ENCODE measurements around the gene NMUR2. TPM values are rescaled to one million over a fixed set of nuclear protein-coding genes. Genes with fewer than 3 reads are reported as not detected.

The NMUR2 gene
- total RNA-seq, 1 experiment from 2014 or later: not detected

DNA sequence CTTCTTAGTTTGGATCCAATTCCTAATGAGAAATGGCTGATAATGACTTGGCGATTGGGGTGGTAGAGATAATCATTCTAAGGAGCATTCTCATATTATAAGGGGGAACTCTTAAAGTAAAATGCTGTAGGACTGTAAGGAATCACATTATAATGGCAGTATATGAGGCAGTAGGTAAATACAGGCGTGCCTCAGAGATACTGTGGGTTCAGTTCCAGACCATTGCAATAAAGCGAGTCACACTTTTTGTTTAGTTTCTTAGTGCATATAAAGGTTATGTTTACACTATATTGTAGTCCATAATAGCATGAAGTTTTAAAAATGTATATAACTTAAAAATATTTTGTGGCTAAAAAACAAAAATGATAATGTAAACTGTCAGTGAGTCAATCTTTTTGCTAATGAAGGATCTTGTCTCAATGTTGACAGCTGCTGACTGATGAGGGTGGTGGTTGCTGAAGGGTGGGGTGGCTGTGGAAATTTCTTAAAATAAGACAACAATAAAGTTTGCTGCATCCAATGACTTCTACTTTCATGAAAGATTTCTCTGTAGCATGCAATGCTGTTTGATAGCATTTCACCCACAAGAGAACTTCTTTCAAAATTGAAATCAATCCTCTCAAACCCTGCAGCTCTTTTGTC lies 15.8 kb downstream of the NMUR2 start:
- POLR2A ChIA-PET (ENCODE audit: low non-redundant PET): no interaction called here
- Histone ChIP-seq H3K4me1 (ENCODE audit: insufficient read depth, low read length, poor library complexity, severe bottlenecking) (no peaks in the 10 kb centered on the region), H3K9me3 (ENCODE audit: low read depth, low read length, poor library complexity, severe bottlenecking) (no peaks in the 10 kb centered on the region), H3K27me3 (replicated peaks; ENCODE audit: insufficient read depth, low read depth, low read length, poor library complexity) (no peaks in the 10 kb centered on the region), H3K27ac (ENCODE audit: low read depth, low read length, poor library complexity, severe bottlenecking) (no peak overlapping the region), H3K36me3 (ENCODE audit: insufficient read depth, low read length, poor library complexity, severe bottlenecking) (no peaks in the 10 kb centered on the region), H3K4me3 (ENCODE audit: low read depth, low read length, poor library complexity, severe bottlenecking) (no peak overlapping the region)
- DNase-seq (ENCODE audit: low spot score): no peak
- intact Hi-C loops (cut with micrococcal nuclease; ENCODE audit: unreplicated experiment): no loop called here
- no TSS peak for BruUV-seq (replicated peaks)
- TF ChIP-seq, protein P1, sequence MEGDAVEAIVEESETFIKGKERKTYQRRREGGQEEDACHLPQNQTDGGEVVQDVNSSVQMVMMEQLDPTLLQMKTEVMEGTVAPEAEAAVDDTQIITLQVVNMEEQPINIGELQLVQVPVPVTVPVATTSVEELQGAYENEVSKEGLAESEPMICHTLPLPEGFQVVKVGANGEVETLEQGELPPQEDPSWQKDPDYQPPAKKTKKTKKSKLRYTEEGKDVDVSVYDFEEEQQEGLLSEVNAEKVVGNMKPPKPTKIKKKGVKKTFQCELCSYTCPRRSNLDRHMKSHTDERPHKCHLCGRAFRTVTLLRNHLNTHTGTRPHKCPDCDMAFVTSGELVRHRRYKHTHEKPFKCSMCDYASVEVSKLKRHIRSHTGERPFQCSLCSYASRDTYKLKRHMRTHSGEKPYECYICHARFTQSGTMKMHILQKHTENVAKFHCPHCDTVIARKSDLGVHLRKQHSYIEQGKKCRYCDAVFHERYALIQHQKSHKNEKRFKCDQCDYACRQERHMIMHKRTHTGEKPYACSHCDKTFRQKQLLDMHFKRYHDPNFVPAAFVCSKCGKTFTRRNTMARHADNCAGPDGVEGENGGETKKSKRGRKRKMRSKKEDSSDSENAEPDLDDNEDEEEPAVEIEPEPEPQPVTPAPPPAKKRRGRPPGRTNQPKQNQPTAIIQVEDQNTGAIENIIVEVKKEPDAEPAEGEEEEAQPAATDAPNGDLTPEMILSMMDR (conservative IDR thresholded peaks at IDR 0.05; ENCODE audit: low read depth, low read length): no peak
- no peak for TF ChIP-seq EZH2 (IDR thresholded peaks at IDR 0.05; ENCODE audit: borderline replicate concordance, low read depth, low read length, poor library complexity, severe bottlenecking)
- CTCF ChIA-PET: no interaction called here

DNA sequence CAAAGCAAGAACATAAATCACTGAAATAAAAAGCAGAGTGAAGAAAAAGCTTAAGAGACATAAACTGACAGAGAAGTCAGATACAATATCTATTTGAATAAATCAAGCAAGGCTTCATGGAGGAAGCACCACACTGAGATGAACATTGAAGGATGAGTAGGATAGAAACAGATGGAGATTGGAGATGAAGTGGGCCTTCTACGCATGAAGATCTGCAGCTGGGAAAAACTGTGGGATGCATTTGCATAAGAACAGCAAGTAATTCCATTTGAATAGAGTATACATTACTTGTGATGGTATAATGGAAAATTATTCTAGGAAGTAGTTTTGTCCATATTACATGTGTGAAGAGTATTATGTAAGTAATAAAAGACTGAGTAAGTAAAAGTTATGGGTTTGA lies 16.5 kb downstream of the NMUR2 start:
- H3K27ac ChIP-seq (ENCODE audit: low read depth, low read length, poor library complexity, severe bottlenecking): no peak overlapping the region
- no peak overlapping the region for H3K4me3 ChIP-seq (ENCODE audit: low read depth, low read length, poor library complexity, severe bottlenecking)
- intact Hi-C loops (cut with micrococcal nuclease; ENCODE audit: unreplicated experiment): no loop called here
- H3K27me3 ChIP-seq (replicated peaks; ENCODE audit: insufficient read depth, low read depth, low read length, poor library complexity): no peaks in the 10 kb centered on the region
- TF ChIP-seq, protein P1 (conservative IDR thresholded peaks at IDR 0.05; ENCODE audit: low read depth, low read length): no peak
- TF ChIP-seq EZH2 (IDR thresholded peaks at IDR 0.05; ENCODE audit: borderline replicate concordance, low read depth, low read length, poor library complexity, severe bottlenecking): no peak
- H3K36me3 ChIP-seq (ENCODE audit: insufficient read depth, low read length, poor library complexity, severe bottlenecking): no peaks in the 10 kb centered on the region
- no TSS peak for BruUV-seq (replicated peaks)
- POLR2A ChIA-PET (ENCODE audit: low non-redundant PET): no interaction called here
- no peaks in the 10 kb centered on the region for H3K9me3 ChIP-seq (ENCODE audit: low read depth, low read length, poor library complexity, severe bottlenecking)
- H3K4me1 ChIP-seq (ENCODE audit: insufficient read depth, low read length, poor library complexity, severe bottlenecking): no peaks in the 10 kb centered on the region
- no peak for DNase-seq (ENCODE audit: low spot score)
- CTCF ChIA-PET: no interaction called here

DNA sequence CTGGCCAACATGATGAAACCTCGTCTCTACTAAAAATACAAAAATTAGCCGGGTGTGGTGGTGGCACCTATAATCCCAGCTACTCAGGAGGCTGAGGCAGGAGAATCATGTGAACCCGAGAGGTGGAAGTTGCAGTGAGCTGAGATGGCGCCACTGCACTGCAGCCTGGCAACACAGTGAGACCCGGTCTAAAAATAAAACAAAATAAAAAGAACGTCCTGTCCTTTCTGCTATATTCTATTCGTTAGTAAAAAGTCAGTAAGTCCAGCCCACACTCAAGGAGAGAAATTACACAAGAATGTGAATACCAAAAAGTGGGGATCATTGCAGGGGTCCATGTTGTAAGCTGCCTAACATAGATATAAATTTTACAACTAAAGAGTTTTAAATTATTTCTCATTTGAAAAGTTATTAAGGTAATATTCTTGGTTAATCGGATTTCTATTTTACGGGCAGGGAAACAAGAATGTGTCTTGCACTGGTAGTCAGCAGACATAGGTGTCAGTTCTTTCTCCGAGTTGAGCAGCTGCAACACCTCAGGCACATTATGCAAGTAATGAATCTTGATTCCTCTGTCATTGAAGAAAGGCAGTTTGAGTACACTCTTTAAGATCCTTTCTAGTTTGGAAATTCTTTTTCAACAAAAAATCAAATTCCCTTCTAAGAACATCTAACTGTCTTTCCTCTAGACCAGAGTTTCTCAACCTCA lies 24.5 kb downstream of the NMUR2 start:
- H3K27me3 ChIP-seq (replicated peaks; ENCODE audit: insufficient read depth, low read depth, low read length, poor library complexity): peaks cover 4% of the 10 kb centered on the region
- DNase-seq (ENCODE audit: low spot score): no peak
- intact Hi-C loops (cut with micrococcal nuclease; ENCODE audit: unreplicated experiment): no loop called here
- no TSS peak for BruUV-seq (replicated peaks)
- H3K4me1 ChIP-seq (ENCODE audit: insufficient read depth, low read length, poor library complexity, severe bottlenecking): no peaks in the 10 kb centered on the region
- TF ChIP-seq EZH2 (IDR thresholded peaks at IDR 0.05; ENCODE audit: borderline replicate concordance, low read depth, low read length, poor library complexity, severe bottlenecking): no peak
- TF ChIP-seq, protein P1 (conservative IDR thresholded peaks at IDR 0.05; ENCODE audit: low read depth, low read length): no peak
- H3K4me3 ChIP-seq (ENCODE audit: low read depth, low read length, poor library complexity, severe bottlenecking): no peak overlapping the region
- H3K36me3 ChIP-seq (ENCODE audit: insufficient read depth, low read length, poor library complexity, severe bottlenecking): no peaks in the 10 kb centered on the region
- ChIA-PET CTCF (no interaction called here), POLR2A (ENCODE audit: low non-redundant PET) (no interaction called here)
- H3K9me3 ChIP-seq (ENCODE audit: low read depth, low read length, poor library complexity, severe bottlenecking): no peaks in the 10 kb centered on the region
- no peak overlapping the region for H3K27ac ChIP-seq (ENCODE audit: low read depth, low read length, poor library complexity, severe bottlenecking)
